Adrenal gland (tissue), 12 donors: Measurements from ENCODE around the gene ANKRD17. TPM values are rescaled to one million over a fixed set of nuclear protein-coding genes. Genes with fewer than 3 reads are reported as not detected.

Experiments used
- DNase-seq, 7 donors: peaks; one replicate each; pipeline ENCODE4 v3.0.0-alpha.2; 2019 to 2020
- H3K27ac ChIP-seq, 5 donors: fragments of 200-600 bp; sonication (generic) in 4 of 5; 1 replicate in 3 of 5; 2 replicates in 2 of 5; pipeline versions ENCODE4 v1.5.1 to v1.8.0; 2016 to 2020; ENCODE audit warnings: mild to moderate bottlenecking in 1 of 5
- H3K27me3 ChIP-seq: fragments of 200-600 bp; 2 replicates; pipeline ENCODE4 v1.8.0; 2021
- H3K36me3 ChIP-seq, 2 donors: fragments of 200-600 bp; replicated peaks in 1 of 2; 1 replicate in 1 of 2; 2 replicates in 1 of 2; pipeline versions ENCODE4 v1.5.1 to v1.8.0; 2018 to 2022
- H3K4me1 ChIP-seq, 2 donors: fragments of 200-600 bp; replicated peaks in 1 of 2; 1 replicate in 1 of 2; 2 replicates in 1 of 2; pipeline versions ENCODE4 v1.5.1 to v1.8.0; 2018 to 2021
- H3K4me3 ChIP-seq, 4 donors: fragments of 200-600 bp; sonication (generic) in 3 of 4; one replicate each; pipeline ENCODE4 v1.5.1; 2016 to 2018
- H3K9me3 ChIP-seq, 3 donors: fragments of 200-600 bp; sonication (generic) in 1 of 3; replicated peaks in 1 of 3; 1 replicate in 2 of 3; 2 replicates in 1 of 3; pipeline versions ENCODE4 v1.5.1 to v1.8.0; 2016 to 2021
- POLR2A ChIP-seq, 2 donors: fragments of 450-650 bp; IDR thresholded peaks; one replicate each; pipeline ENCODE4 v1.6.1; 2017; ENCODE audit warnings: antibody characterized with exemption in 2 of 2, mild to moderate bottlenecking in 2 of 2, moderate library complexity in 1 of 2
- WGBS, 4 donors: extraction: QIAGEN DNeasy Blood & Tissue Kit in 2 of 4; methylation state at CpG; one replicate each; pipeline versions ENCODE4 v1.1.5 to v1.1.7; 2013 to 2017; 5-methylcytosine and 5-hydroxymethylcytosine counted together
- intact Hi-C, 2 donors: fragments of 100-400 bp; cut with DNase I; formaldehyde crosslinking; loops; one replicate each; pipeline versions ENCODE4 v1.14.1 to v1.15.0; 2022 to 2023
- polyA plus RNA-seq, 3 donors: library from polyadenylated mRNA; stranded (reverse); fragments of 200-250 nt in 2 of 3; fragments of 350-450 nt in 1 of 3; fragmentation: Illumina TruSeq in 1 of 3; extraction: RNeasy Lipid Tissue Mini Kit (QIAGEN cat#74804) in 1 of 3; gene quantifications; one replicate each; pipeline ENCODE4 v1.2.3, GENCODE V29; 2013 to 2014
- total RNA-seq, 9 donors: library from RNA; depleted of rRNA in 4 of 9; stranded (reverse); fragments of >200 nt in 4 of 9; fragments of 120-200 nt in 1 of 9; fragmentation: NEBNext Ultra II Directional in 1 of 9; extraction: Animal tissue kit (Norgen Biotek cat#: 25700) in 1 of 9; gene quantifications; one replicate each; pipeline versions ENCODE4 v1.1.0 to v1.2.4, GENCODE V29; 2013 to 2023
- TF ChIP-seq, protein P1 (sequence below), 6 experiments: fragments of 450-650 bp in 4 of 6; fragments of 200-600 bp in 2 of 6; sonication (generic) in 1 of 6; IDR thresholded peaks; 1 replicate in 5 of 6; 2 replicates in 1 of 6; pipeline versions ENCODE4 v1.5.1 to v1.8.0; 2016 to 2021; ENCODE audit warnings: antibody characterized with exemption in 6 of 6, mild to moderate bottlenecking in 2 of 6, moderate library complexity in 1 of 6
- donor health status: healthy with polysubstance abuse.
- donor health status: Bipolar disorder and iron deficiency.
- donor health status: DM: yes; HTN: yes; CAD: no.
- donor health status: DM: no; HTN: no; CAD: no.
- donor health status: DM: no; HTN: no; CAD: no.
- donor health status: DM: yes; HTN: yes; CAD: no.

Gene ANKRD17
- total and polyA plus RNA-seq, 12 donors, result 13.3 to 66.3 (median 51.3) TPM

DNA sequence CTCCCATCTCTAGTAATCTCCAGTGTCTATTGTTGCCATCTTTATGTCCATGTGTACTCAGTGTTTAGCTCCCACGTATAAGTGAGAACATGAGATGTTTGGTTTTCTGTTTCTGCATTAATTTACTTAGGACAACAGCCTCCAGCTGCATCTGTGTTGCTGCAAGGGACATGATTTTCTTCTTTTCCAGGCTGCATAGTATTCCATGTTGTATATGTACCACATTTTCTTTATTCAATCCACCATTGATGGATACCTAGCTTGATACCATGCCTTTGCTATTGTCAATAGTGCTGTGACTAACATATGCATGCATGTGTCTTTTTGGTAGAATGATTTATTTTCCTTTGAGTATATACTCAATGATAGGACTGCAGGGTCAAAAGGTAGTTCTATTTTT, 18.6 kb upstream of the ANKRD17 start:
- H3K4me1 ChIP-seq, result no peaks in the 10 kb centered on the region
- H3K36me3 ChIP-seq, result no peaks in the 10 kb centered on the region
- DNase-seq, result no peak
- no peaks in the 10 kb centered on the region for H3K9me3 ChIP-seq
- WGBS, 4 donors, result 97 to 100% (median 100%) methylated on average over 1 of the region's 1 CpG
- no peak overlapping the region for H3K4me3 ChIP-seq
- H3K27me3 ChIP-seq, result no peaks in the 10 kb centered on the region
- H3K27ac ChIP-seq, result no peak overlapping the region
- intact Hi-C loops, result no loop called here
- no peak for TF ChIP-seq POLR2A (IDR thresholded peaks at IDR 0.05)
- TF ChIP-seq, protein P1, sequence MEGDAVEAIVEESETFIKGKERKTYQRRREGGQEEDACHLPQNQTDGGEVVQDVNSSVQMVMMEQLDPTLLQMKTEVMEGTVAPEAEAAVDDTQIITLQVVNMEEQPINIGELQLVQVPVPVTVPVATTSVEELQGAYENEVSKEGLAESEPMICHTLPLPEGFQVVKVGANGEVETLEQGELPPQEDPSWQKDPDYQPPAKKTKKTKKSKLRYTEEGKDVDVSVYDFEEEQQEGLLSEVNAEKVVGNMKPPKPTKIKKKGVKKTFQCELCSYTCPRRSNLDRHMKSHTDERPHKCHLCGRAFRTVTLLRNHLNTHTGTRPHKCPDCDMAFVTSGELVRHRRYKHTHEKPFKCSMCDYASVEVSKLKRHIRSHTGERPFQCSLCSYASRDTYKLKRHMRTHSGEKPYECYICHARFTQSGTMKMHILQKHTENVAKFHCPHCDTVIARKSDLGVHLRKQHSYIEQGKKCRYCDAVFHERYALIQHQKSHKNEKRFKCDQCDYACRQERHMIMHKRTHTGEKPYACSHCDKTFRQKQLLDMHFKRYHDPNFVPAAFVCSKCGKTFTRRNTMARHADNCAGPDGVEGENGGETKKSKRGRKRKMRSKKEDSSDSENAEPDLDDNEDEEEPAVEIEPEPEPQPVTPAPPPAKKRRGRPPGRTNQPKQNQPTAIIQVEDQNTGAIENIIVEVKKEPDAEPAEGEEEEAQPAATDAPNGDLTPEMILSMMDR (IDR thresholded peaks at IDR 0.05), result no peak

DNA sequence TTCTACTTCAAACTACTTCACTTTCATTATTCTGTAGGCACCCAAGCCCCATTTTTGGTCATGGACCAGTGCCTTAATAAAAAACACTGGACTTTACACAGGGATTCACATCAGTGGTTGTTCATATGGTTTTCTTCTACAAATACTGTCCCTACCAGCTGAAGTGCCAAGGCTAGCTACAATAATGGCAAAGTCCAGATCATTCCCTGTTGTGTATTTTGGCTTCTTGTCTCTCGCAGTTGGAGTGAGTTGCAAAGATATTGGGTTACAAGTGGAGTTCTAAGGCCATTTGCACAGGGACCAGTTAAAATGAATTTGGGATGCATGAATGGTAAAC, 16.7 kb upstream of the ANKRD17 start:
- no peak for DNase-seq
- H3K36me3 ChIP-seq, result no peaks in the 10 kb centered on the region
- no peaks in the 10 kb centered on the region for H3K27me3 ChIP-seq
- no peak overlapping the region for H3K4me3 ChIP-seq
- TF ChIP-seq, protein P1 (IDR thresholded peaks at IDR 0.05), result no peak
- TF ChIP-seq POLR2A (IDR thresholded peaks at IDR 0.05), result no peak
- H3K4me1 ChIP-seq, result no peaks in the 10 kb centered on the region
- intact Hi-C loops, result no loop called here
- WGBS, 4 donors, result 81 to 90% (median 87%) methylated on average over 1 of the region's 1 CpG
- H3K9me3 ChIP-seq, result no peaks in the 10 kb centered on the region
- H3K27ac ChIP-seq, result no peak overlapping the region

GRCh38 chr4:73272816-73273215, 14.2 kb upstream of the ANKRD17 start:
- no peaks in the 10 kb centered on the region for H3K27me3 ChIP-seq
- no peak for TF ChIP-seq POLR2A (IDR thresholded peaks at IDR 0.05)
- TF ChIP-seq, protein P1 (IDR thresholded peaks at IDR 0.05), result no peak
- H3K9me3 ChIP-seq, result no peaks in the 10 kb centered on the region
- intact Hi-C loops, result no loop called here
- H3K4me1 ChIP-seq, result no peaks in the 10 kb centered on the region
- no peak overlapping the region for H3K27ac ChIP-seq
- DNase-seq, result no peak
- no peaks in the 10 kb centered on the region for H3K36me3 ChIP-seq
- H3K4me3 ChIP-seq, result no peak overlapping the region

- 87 to 98% (median 96%) methylated on average over 2 of the region's 2 CpGs for WGBS, 4 donors
- intact Hi-C loops, result loop anchor here in 1 of 2 donors (10.0 kb wide), 1 partner anchor 202 kb away; the partner anchor contains the start of gene COX18
- Histone ChIP-seq H3K27me3 (no peaks in the 10 kb centered on the region), H3K36me3 (no peaks in the 10 kb centered on the region), H3K4me3 (no peak overlapping the region), H3K4me1 (peaks cover 0 to 5% of the 10 kb centered on the region in 2 donors), H3K27ac (no peak overlapping the region), H3K9me3 (no peaks in the 10 kb centered on the region)
- no peak for DNase-seq
- TF ChIP-seq POLR2A (IDR thresholded peaks at IDR 0.05), result no peak
- TF ChIP-seq, protein P1 (IDR thresholded peaks at IDR 0.05), result no peak
These were observed 8.5 kb upstream of the ANKRD17 start for GRCh38 chr4:73267050-73267449.
